ENCODE results near the gene CALD1.

- TF ChIP-seq CTCF (IDR thresholded peaks at IDR 0.05) (no peak), POLR2A (IDR thresholded peaks at IDR 0.05) (no peak)
Measured at GRCh38 chr7:134948246-134948645, 168.8 kb downstream of the CALD1 start.
